Coronary artery (tissue), 2 donors: ENCODE results near the gene ZNF783.

Experiments
- DNase-seq: peaks from one replicate; pipeline ENCODE4 v3.0.0-alpha.2; 2017; ENCODE audit warnings: low spot score
- H3K27ac ChIP-seq, 2 donors: fragments of 200-600 bp; sonication (generic); one replicate each; pipeline ENCODE4 v1.5.1; 2016 to 2019
- H3K4me3 ChIP-seq: fragments of 200-600 bp; sonication (generic); 2 replicates; pipeline ENCODE4 v1.5.1; 2016; ENCODE audit warnings: mild to moderate bottlenecking, moderate library complexity
- CTCF ChIP-seq: fragments of 200-600 bp; sonication (generic); IDR thresholded peaks from one replicate; pipeline ENCODE4 v1.5.1; 2019; ENCODE audit warnings: antibody characterized with exemption

Gene ZNF783

DNA sequence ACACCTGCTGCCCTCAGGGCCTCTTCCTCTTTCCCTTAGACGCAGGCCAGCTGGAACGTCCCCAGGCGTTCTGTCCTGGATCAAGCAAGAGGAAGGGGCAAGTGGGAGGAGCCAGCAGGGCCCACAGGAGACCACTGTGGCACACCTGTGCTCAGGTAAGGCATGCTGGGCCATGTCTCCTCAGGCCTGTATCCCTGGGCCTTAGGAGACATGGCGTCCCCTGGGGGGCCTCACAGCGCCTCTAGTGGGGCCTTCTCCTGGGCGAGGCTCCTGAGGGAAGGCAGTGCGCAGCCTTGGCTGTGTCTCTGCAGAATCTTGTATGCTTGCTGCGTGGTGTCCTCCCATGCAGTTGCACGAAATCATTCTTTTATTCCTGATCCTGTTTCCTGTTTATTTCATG is 31.3 kb downstream of the ZNF783 start:
- DNase-seq, result no peak
- Histone ChIP-seq H3K27ac (no peak overlapping the region), H3K4me3 (no peak overlapping the region)
- no peak for TF ChIP-seq CTCF

DNA sequence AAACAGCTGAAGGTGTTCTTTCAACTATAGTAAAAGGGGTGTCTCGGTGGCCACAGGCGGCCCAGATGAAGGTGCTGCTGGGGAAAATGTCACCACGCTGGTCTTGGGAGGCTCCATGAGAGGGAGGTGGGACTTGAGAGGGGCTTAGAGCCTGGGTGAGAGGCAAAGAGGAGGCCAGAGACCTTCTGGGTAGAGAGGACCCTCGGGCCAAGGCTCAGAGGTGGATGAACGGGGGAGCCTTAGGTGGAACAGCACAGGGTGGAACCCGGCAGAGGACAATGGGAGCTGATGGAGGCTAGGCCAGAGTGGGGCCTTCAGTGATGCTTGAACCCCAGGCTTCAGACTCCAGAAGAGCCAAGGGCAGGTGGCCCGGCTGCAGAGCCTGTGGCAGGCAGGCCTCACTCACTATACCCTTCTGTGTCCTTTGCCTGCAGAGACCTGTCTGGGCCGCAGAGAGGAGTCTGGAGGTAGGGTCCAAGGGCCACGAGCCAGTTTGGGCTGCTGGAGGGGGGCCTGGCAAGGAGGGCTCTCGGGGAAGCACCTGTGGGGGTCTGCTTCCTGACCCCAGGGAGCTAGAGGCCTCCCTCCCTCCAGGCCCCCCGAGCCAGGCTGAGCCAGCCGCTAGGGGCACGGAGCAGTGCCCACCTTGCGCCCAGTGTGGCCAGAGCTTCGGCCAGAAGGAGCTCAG is 32.1 kb downstream of the ZNF783 start:
- DNase-seq, result no peak
- TF ChIP-seq CTCF, result no peak
- Histone ChIP-seq H3K27ac (no peak overlapping the region), H3K4me3 (no peak overlapping the region)

GRCh38 chr7:149294634-149295480 is 32.9 kb downstream of the ZNF783 start:
- H3K4me3 ChIP-seq, result no peak overlapping the region
- TF ChIP-seq CTCF, result no peak
- H3K27ac ChIP-seq, result no peak overlapping the region
- DNase-seq, result no peak

- DNase-seq, result no peak
Observed at GRCh38 chr7:149295481-149295850, 33.5 kb downstream of the ZNF783 start.

DNA sequence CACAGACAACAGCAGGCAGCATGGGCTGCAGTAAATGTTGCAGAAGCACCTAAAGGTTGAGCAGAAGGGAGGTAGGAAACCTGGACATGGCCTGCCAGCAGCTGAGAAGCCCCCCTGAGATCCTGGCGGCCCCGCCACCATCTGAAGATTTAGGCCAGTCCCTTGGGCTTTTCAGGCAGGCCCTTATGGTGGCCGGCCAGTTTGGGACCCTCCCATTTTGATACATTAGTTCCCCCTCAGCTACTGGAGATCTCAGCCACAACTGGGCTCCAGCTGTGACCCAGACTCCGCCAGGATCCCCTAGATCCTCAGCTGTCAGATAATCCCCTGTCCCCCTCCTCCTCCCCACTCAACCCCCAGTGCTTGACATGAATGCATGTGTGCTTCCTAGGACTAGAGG is 34.4 kb downstream of the ZNF783 start:
- H3K27ac ChIP-seq, result no peak overlapping the region
- TF ChIP-seq CTCF, result no peak
- H3K4me3 ChIP-seq, result no peak overlapping the region
- no peak for DNase-seq

More at GRCh38 chr7:149295481-149295850, 33.5 kb downstream of the ZNF783 start:
- no peak for TF ChIP-seq CTCF
- Histone ChIP-seq H3K27ac (no peak overlapping the region), H3K4me3 (no peak overlapping the region)

- H3K4me3 ChIP-seq, result no peak overlapping the region
- H3K27ac ChIP-seq, result no peak overlapping the region
- TF ChIP-seq CTCF, result no peak
- DNase-seq, result no peak
Observed at GRCh38 chr7:149297034-149297755, 35.2 kb downstream of the ZNF783 start.
